AG08396 (cell line): Measurements from ENCODE around the gene HMGCS2.

Experiments
- DNase-seq: peaks from one replicate; pipeline ENCODE4 v3.0.0; 2012; ENCODE audit warnings: low spot score, mixed read lengths

The HMGCS2 gene

GRCh38 chr1:119768778-119769177, at the start of gene HMGCS2:
TSS of gene HMGCS2 (minus strand) at chr1:119768905. CDS start at chr1:119768844, 61 bp downstream.
- no peak for DNase-seq

- no peak for DNase-seq
Observed at GRCh38 chr1:119818181-119818580, 49.5 kb upstream of the HMGCS2 start.

GRCh38 chr1:119816407-119816806, 47.7 kb upstream of the HMGCS2 start:
- DNase-seq = no peak

GRCh38 chr1:119815928-119816327, 47.2 kb upstream of the HMGCS2 start:
- DNase-seq = no peak

GRCh38 chr1:119815361-119815760, 46.7 kb upstream of the HMGCS2 start:
- DNase-seq = no peak

DNA sequence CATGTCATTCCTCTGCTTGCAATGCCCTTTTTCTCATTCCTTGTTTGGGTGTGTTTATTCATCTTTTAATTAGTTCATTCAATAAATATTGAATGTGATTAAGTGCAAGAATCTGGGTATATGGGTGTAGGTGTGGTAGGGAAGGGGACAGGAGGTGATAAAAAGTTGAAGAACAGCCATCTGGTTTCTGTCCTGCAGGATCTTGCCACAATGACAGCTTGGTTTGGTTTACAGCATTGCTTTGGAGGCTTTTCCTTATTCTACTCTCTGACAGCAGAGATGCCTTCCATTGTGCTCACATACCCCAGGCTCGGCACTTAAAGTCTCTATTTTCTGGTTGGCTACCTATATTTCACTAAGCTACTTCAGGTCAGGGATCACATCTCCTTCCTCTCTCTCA, 45.6 kb upstream of the HMGCS2 start:
- DNase-seq = no peak

GRCh38 chr1:119811985-119812557, 43.4 kb upstream of the HMGCS2 start:
- no peak for DNase-seq

DNA sequence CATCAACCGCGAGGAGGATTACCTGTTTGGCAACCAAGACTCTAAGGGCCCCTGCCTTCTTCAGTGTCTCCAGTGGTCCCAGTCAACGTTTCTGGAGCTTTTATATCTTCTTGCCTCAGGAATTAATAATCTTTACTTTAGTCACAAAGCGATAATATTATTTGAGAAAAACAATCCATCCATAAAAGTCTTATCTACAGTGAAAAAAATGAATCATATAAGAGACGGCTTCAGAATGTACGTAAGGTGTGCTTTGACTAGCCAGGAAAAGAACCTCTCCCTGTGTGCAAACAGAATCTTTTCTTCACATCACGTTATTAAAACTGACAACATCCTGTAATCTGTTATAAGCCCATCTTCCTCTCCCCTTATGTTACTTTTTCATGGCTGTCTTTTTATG, 42.7 kb upstream of the HMGCS2 start, which contains the start of gene REG4:
Gene REG4, minus strand, starts transcription at position 74 of the 400 bp plus-strand sequence. CDS start 2,691 bp downstream, outside the sequence.
- no peak for DNase-seq

DNA sequence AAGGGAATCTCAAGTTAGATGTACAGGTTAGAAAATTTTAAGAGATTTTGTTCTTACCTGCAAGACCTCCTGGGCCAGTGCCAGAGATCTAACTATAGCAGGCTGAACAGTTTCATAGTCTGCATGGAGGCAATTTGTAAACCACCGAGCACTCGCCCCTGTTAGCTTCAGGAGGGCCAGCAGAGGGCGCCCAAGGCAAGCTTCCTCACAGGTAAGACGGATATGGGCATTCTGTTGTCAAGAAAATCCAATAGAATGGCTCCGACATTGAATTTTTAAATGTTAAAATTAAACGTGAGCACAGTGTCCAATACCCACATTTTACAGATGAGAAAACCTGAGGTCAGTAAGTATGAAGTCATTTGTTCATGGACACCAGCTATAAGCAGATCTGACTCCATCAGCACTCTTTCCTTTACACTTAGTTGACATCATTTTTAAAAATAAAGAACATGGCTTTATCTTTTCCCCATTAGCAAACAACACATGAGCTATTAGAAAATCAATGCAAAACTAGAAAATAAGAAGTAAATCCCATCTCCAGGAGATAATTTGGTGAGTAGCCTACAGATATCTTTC, 40.4 kb upstream of the HMGCS2 start:
- peak; percentile 71 for DNase-seq

DNA sequence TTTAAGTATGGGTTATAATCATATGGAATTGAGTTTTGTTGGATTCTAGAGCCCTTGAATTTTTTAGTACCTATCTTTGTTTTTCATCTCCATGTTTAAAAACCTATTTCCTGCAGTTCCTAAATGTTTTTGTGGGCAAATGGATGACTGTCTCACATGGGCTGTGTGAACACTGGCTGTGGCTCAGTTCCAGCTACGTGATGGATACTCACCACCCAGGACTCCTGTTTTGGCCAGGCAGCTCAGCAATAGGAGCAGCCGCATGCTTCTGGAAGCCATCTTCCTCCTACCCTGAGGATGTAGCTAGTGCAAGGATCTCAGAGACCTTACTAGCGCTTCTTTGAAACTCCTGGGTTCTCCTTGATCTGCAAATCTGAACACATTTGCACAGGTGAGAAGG, 39.8 kb upstream of the HMGCS2 start:
- DNase-seq = peak; percentile 23

- no peak for DNase-seq
Observed at GRCh38 chr1:119806489-119806888, 37.8 kb upstream of the HMGCS2 start.

DNA sequence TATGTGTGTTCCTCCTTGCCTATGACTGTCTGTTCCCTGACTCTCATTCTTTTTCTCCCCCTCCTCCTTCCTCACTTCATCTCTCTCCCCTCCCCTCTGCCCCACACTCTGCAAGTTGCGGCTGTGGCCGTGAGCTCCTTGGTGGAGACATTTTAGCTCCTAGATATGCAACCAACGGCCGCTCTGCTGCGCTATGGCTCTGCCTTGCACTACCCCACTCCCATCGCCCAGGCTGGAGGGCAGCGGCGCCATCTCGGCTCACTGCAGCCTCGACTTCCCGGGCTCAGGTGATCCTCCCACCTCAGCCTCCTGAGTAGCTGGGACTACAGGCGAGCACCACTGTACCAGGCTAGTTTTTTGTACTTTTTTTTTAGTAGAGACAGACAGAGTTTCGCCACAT, 37.0 kb upstream of the HMGCS2 start:
- no peak for DNase-seq

DNA sequence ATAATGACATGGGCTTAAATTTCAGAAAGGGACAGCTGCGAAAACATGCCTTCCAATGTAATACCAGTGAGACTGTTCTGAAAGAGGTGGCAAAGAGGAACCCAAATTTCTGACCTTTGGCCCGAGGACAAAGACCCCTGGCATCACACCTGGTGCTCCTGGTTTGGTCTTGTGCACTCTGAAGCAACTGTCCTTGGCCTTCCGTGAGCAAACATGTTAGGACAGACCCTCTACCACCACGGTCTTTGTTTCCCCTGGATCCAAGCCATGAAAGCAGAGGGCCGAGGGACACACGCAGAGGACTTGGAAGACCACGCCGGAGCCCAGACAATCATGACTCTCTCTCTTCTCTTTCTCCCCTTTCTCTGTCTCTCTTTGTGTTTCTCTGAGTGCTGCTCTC, 36.5 kb upstream of the HMGCS2 start:
- DNase-seq = no peak

GRCh38 chr1:119799599-119800177, 31.0 kb upstream of the HMGCS2 start:
- no peak for DNase-seq

DNA sequence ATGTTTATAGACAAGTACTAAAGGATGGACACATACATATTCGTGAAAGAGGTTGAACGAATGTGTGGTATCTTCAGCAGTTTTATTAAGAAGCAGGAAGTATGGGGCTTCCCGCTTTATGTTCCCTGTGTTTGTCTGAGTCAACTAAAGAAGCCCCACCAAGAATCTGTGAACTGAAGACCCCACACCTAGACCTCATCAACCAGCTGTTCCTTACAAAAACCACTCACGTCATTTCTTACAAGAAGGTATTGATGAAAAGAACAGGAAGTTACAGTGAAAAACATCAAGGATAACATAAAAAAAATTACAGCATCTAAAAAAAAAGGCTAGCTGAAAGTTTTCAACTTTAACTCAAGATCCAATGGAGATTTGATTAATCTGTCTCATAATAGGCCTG, 30.3 kb upstream of the HMGCS2 start:
- no peak for DNase-seq

DNA sequence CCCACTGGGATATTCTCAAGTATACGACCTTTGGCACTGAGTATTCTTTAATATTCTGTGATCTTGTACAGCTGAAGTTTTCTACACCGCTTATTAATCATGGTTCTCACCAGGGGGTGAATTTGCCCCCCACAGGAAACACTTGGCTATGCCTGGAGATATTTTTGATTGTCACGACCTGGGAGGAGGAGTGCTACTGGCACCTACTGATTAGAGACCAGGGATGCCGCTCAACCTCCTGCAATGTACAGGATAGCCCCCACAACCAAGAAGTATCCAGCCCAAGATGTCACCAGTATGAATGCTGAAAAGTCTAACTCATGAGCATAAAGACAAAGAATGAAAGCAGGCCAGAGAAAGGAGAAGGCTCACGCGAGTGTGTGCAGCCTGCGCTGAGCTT, 28.9 kb upstream of the HMGCS2 start:
- DNase-seq = no peak

- DNase-seq = no peak
Observed at GRCh38 chr1:119797162-119797561, 28.5 kb upstream of the HMGCS2 start.

GRCh38 chr1:119795261-119796200, 26.8 kb upstream of the HMGCS2 start:
- no peak for DNase-seq

GRCh38 chr1:119794876-119795240, 26.2 kb upstream of the HMGCS2 start:
- no peak for DNase-seq

- DNase-seq = no peak
Observed at GRCh38 chr1:119794230-119794875, 25.6 kb upstream of the HMGCS2 start.

DNA sequence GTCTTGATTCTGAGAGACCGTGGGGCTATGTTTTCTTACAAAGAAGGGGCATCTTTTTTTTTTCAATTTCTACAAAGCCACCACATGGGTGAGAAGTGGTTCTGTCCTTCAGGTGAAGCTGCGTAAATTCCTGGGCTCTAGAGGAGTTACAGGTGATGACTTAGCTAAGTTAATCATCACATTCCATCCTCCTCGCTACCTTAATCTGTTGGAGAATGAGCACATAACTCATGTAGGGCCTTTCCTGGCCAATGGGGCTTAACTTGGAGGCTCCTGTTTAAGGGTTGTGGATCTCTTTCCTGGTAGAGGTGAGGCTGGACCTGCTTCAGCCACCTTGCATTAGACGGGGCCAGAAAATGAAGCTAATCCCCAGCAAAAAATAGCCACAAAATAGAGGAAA, 22.7 kb upstream of the HMGCS2 start:
- DNase-seq = no peak
